GM21515 (cell line): Measurements from ENCODE around the gene SAMMSON.

Experiments
- ATAC-seq: cut with Tn5 transposase; IDR thresholded peaks from one replicate; pipeline ENCODE4 v1.9.1; 2021; ENCODE audit not compliant: unreplicated experiment

Gene SAMMSON

DNA sequence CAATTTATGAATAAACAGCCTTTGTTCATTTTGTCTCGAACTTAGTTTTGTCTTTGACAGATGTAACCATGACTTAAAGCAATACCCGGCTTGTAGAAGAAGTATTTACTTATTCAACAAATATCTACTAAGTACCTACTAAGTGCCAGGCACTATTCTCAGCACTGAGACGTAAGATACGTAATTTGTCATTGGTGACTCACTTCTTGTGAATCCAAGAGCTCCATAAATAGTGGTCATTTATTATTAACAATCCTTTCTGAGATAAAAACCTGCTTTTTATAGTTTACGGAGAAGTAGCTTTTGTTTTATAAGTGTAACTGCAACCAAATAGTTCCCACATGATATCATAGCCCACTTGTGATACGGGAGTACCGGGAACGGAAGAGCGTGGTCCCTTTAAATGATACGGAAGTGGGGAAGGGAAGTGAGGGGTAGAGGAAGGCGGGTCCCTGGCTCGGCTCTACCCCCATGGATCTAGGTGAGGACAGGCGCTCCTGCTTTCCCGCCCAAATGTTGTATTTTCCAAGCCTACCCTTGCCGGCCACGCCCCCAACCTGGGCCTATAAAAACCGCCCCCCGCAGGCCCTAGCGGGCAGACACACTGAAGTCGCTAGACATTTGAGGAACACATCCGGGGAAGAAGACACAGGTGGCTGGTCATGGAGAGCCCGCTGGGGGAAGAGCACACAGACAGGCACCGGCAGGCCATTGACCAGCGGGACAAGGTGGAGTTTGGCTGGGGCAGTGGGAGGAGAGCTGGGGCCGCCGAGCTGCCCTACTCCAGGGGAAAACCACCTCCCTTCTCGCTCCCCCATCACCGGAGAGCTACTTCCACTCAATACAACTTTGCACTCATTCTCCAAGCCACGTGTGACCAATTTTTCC, at the start of gene SAMMSON:
TSS of gene SAMMSON (plus strand) at position 594 of the 888 bp plus-strand sequence.
- ATAC-seq: no peak

DNA sequence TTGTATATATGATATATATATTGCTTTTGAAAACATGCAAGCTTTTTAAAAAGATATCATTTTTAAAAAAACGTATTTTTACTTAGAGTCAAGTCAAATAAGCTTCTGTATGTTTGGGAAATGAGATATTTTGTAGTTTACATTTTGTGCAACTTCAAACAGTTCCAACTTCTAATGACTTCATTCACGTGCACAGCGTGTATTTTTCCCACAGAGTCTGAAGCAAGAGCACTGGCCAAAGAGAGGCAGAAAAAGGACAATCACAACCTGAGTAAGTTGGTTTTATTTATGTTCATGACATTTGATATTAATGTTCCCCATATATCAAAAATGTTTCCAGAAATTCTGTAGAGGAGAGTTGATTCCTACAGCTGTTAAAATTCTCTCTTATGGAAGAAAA, 47.9 kb upstream of the SAMMSON start:
- ATAC-seq: no peak

DNA sequence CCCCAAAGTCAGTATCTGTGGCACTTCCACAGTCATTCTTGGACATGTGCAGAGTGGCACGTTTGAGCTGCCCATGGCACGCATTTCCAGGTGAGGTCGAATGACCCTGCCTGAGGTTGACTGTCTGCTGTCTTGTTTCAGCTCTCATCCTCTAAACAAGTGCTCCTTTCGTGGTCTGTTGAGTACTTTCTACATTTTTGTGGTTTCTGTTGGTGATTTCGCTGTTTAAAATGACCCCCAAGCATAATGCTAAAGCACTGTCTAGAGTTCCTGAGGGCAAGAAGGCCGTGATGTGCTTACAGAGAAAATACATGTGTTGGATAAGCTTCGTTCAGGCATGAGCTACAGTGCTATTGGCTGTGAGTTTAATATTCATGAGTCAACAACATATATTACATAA, 40.0 kb upstream of the SAMMSON start:
- no peak for ATAC-seq

DNA sequence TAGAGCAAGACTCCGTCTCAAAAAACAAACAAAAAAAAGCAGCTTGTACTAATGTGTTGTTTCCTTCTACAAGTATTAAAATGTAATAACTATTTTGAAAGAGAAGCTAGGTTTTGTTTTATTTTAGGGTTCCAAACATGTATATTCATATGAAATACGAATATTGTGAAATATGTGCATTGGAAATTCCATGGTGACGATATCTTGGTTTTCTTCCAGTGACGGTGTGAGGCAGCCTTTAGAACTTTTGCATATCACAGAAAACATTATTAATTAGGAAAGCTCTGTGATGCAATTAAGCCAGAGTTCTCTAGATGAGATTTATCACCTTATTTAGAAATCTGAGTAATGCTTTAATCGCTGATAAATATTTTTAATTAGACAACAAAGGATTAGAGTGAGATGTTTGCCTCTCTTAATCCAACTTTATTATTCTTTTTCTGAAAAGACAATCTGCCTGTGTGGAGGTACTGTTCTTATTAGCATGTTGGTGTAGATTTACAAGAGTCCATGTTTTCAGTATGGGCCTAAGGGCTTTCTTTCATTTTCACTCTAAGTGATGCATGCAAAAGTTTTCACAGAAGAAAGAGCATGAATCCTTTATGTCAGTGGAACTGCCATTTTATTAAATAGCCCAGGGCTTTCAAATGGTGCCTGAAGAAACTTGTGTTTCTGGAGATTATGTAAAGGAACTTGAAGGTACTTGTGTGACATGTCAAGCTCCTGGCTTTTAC, 37.7 kb upstream of the SAMMSON start:
- ATAC-seq: no peak

DNA sequence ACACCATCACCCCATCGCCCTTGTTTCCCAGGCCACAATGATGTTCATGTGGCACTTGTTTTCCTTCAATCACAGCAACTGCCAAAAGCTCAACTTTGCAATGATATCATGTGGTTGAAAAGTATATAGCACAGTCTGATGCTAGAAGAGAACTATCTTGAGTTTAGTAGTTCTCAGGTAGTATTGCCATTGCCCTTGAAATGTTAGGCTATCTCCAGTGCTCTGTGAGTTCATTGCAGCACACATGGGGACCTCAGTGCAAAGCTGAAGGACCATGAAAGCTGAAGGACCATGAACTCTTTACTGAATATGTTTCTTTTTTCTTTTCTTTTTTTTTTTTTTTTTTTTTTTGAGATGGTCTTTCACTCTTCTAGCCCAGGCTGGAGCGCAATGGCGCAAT, 35.9 kb upstream of the SAMMSON start:
- no peak for ATAC-seq

DNA sequence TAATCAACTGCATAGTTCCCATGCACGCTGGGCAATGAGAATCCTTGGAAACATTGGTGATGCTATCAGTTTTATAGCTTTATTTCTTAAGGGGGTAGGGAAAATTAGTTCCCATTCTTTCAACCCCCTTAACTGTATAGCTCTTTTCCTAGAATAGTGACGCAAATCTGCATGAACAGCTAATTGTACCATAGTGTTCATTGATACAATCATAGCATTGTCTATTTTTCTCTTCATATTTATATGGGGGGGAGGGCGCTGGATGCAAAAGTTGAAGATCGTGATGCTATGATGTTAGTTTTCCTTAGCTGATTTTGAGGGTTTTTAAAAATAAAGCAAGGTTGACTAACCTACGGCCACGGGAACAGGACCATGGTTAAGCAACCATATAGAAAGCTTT, 32.4 kb upstream of the SAMMSON start:
- ATAC-seq: no peak

DNA sequence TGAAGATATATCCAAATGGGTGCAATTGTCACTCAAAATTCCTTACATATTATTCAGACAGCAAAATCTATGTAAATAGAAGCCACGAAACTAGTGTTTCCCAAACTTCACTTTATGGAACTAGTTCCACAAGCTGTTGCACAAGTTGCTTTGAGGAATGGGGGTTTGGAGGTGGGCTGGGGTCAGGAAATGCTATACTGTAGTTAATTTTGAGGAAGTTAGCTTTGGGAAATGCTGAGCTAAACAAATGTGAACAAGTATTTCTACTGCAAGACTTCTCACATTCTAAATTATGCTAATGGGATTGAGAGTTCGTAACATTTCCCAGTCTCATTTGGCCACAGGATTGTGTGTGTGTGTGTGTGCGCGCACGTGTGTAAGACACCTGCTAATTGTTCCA, 28.7 kb upstream of the SAMMSON start:
- ATAC-seq: no peak

DNA sequence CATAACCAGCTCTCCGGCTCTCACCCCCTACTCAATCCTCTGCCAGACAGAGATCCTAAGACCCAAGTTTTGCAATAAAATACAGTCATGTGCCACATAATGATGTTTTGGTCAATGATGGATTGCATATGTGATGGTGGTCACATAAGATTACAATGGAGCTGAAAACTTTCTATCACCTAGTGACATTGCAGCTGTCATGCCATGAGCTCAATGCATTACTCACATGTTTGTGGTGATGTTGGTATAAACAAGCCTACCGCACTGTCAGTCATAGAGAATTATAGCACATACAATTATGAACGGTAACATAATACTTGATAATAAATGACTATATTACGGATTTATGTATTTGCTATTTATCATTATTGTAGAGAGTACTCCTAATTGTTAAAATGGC, 26.9 kb upstream of the SAMMSON start:
- no peak for ATAC-seq

DNA sequence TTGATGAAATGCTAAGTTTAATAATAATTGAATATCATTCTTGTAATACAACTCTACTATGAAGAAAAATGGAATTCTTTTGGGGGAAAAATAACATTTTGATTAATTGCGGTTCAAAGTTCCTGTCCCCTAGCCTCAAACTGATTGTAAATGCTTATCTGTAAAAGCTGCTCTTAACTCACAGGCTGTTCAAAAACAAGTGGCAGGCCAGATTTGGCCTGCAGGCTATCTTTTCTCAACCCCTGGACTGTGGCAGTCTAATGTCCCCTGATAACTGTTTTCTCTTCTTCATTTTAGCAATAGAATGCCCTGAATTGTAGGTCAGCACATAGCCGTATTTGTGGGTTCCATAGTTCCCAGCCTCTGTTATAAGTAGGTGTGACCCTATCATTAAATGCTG, 23.5 kb upstream of the SAMMSON start:
- ATAC-seq: no peak

DNA sequence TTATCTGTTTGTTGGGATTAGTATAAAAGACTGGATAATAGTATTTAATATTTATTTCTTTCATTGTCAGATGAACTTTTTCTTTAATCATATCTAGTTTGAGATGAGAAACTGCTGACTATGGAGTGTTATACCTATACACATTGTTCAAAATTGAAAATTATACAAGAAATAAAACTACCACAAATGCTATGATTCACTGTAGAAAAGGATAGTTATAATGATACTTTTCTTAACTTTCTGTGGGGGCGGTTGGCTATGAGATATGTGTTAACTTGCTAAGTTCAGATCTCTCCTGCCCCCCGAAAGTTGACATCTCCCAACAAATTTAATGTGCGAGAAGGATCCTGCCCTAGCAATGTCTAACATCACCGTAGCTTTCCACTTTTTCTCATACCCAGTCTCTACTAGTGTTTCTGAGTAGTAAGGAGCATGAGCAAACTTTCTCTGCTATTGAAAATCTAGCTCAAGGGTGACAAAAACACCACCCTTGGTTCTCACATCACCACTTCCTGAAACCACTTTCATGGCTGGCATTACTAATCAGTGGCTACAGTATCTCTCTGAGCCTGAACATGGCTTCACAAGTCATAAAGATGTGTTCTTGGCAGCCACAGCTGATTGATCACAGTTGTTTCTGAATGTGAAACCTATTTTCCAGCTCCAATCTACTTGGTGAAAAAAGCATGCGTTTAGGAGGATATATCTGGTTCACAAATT, 15.8 kb upstream of the SAMMSON start:
- no peak for ATAC-seq

DNA sequence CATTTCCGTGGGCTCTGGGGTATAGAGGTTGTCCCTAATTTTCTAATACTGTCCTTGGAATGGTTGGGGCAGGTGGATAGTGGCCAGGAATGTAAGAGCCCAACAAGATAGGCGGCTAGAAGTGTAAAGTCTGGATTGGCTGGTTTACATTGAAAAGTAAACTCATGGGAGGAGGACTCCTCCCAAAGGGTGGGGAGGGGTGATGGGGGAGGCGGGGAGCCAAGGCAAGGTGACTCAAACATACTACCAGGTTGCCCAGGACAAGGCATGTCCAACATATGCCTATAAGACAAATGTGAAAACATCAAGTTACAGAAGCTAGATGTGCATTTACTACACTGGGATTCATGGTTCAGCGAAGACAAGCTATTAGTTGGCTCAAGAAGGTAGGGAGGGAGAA, 14.3 kb upstream of the SAMMSON start:
- ATAC-seq: no peak

DNA sequence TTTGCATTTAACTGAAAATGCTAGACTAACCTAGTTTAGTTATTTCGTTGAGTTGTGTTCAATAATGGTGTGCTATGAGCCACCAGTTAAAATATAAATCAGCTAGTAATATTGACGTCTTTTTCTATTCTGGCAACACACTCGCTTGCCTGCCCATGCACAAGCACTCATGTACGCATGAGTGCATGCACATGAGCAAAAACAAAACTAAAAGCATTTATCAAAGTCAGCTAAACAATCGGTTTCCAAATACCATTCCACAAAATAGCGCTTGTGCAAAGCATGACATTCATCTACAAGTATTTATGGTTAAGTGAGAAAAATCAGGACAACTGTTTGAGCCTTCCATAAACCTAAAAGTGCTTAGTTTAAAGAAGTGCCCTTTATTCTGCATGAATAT, 13.1 kb upstream of the SAMMSON start:
- no peak for ATAC-seq

DNA sequence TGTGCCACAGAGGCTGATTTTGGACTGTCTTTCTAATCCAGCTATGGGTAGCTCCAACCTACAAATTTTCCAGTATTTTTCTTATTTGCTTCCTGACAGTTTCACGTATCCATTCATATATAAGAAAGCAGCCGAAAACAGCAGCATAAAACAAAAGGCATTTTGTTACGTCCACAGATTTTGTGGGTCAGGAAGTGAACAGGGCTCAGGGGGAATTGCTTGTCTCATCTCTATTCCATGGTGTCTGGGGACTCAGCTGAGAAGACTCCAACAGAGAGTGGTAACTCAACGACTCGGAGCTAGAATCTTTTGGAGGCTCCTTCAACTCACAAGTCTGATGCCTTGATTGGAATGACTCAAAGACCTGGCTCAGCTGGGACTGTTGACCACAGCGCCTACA, 11.7 kb upstream of the SAMMSON start:
- ATAC-seq: no peak

DNA sequence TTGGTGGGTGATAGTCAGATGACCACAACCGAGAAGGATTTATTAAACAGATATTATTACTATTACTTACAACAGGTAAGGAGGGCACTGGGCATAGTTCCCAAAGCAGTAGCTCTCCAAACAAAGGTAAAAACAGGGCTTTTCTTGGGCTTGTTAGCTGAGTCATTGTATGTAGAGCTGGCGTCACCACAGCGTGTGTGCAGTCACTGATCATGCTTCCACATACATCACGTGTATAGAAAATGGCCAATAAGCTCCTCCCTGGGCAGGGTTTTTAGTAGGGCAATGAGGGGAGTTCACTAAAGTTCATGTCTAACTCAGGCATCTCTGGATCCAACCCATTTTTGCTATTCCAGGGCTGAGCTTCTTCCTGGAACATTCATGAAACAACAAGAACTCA, 5.8 kb upstream of the SAMMSON start:
- ATAC-seq: no peak

DNA sequence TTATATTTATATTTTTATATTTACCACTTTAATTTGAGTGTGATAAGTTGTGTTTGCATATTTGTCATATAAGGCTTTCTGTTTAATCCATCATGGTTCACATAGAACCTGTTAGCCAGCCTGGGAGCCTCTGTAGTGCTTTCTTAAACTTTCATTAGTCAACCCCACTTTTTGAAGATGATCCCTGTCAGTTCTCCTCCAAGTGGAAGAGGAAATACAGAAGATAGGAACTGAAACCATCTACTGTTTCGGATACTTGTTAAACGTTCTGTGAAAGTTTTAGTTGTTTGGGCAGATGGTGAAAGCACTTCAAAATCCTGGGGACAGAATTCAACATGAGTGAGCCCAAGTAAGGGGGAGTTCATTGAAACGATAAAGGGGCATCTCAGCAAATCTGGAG, 4.6 kb upstream of the SAMMSON start:
- no peak for ATAC-seq

DNA sequence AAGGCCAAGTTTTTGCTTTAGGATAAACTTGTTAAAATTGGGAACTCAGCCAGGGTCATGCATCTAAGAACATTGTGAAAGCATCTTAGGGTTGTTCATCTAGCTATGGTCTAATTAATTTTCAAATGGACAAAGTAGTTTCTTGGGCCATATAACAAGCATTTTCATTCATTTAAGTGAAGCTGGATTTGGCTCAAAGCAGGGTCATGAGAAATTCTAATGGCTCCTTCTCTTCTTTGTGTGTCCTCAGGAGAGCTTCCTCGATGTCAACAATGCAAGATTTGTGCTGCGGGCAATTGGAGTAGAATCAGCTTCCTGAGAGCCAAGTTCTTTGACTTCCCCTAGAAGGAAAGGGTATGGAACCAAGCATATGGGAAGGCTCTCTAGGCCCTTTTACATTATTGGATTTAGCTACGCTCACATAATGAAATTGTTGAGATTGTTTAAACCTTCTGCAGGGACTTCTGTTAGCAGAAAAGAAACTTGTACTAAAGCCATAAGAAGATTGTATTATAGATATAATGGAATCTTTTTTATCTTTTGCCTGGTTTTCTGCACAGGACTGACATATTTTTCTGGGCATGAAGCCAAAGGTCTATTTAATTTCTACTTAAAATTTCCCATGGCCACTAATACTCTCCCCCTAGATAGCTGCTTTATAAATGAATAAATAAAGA, 1.8 kb upstream of the SAMMSON start:
- ATAC-seq: no peak

DNA sequence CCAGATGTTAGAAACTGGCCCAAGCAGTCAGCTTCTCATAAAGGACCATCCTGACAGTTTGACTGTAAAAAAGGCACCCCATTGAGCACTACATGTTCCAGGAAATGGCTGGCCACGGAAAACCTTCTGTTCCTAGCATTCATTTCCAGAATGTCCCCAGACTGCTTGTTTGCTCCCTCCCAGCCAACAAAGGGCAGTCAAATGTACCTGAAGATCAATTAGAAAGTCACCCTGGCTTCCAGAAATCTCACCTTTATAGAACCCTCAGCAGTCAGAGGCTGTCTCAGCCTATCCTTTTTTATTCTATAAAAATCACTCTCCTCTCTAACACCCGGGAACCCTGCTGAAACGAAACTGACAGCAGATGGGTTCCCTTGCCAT, 784 bp upstream of the SAMMSON start:
- no peak for ATAC-seq

DNA sequence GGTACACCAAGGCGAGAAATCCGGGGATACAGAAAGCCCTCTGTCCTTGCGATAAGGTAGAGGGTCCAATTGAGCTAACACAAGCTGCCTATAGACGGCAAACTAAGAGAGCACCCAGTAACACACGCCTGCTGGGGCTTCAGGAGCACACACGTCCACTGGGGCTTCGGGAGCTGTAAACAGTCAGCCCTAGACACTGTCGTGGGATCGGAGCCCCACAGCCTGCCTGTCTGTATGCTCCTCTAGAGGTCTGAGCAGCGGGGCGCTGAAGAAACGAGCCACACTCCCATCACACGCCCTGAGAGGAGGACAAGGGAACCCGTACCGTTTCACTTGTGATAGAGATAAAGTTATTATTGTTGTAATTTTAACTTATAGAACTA, 486 bp downstream of the SAMMSON start:
- no peak for ATAC-seq

DNA sequence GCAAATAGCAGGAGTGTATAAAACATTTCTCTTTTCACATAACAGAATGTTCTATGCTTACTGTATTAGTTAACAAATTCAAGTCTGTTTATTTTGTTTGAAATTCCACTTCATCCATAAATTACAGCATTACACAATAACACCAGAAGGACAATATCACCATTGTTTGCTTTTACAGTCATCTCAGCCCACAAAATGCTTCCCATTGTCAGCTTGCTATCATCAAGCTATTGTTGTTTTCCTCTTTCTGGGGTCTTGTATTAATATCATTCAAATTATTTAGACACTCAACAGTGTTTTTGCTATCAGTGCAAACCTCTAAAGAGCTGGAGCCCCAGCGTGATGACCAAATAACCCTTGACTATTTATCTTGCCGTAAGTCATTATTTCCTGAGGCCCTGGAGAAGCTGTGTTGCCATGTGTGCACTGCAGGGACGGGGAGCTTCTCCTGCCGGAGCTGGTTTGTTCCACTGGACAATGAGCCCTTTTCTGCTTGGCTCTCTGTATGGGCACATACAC, 1.1 kb downstream of the SAMMSON start:
- ATAC-seq: no peak

DNA sequence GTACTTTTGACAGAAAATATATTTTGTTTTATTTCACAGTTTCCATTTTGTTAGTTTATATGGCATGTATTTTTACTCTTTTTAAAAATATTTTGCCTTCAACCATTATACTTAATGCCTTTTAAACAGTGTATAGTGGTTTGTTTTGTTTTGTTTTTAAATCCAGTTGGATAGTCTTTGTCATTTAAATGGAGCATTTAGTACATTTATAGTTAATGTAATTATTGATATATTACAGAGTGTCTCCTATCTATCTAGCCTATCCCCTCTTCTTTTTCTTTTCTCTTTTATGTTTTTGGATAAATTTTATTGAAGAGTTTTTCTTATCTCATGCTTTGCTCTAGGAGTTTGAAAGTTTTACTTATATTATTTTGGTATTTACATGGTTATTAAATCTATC, 3.6 kb downstream of the SAMMSON start:
- ATAC-seq: no peak

DNA sequence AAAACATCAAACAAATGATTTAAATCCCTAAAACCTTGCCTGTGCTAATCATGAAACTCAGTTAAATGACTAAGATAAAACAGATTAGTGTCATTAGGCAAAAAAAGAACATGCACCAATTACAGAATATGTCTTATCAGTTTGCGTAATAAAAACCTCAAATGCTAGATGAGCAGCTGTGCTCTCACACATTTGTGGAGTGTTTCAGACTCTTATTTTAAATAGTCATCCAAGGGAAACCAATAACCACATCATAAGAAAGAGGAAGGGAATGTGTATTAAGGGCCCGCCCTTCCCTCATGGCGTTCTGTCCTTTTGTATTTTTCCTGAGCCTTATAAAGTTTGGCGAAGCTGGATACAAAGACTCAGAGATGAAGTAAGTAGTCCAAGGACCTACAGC, 6.6 kb downstream of the SAMMSON start:
- ATAC-seq: no peak
